ENCODE results near the gene NEGR1.

- peak in 1 of 3 experiments; percentile 26 for TF ChIP-seq CTCF (IDR thresholded peaks at IDR 0.05)
- TF ChIP-seq POLR2A (IDR thresholded peaks at IDR 0.05): no peak
These were observed 95.5 kb downstream of the NEGR1 start for GRCh38 chr1:72186733-72187307.
